Measurements from ENCODE around the gene ARL4C. TPM values are rescaled to one million over a fixed set of nuclear protein-coding genes. Genes with fewer than 3 reads are reported as not detected.

Gene ARL4C
- total RNA-seq, 5 donors from 2014 or later (not counting 1 experiment from before 2014, with no cell fraction given): 209 to 424 (median 294) TPM

DNA sequence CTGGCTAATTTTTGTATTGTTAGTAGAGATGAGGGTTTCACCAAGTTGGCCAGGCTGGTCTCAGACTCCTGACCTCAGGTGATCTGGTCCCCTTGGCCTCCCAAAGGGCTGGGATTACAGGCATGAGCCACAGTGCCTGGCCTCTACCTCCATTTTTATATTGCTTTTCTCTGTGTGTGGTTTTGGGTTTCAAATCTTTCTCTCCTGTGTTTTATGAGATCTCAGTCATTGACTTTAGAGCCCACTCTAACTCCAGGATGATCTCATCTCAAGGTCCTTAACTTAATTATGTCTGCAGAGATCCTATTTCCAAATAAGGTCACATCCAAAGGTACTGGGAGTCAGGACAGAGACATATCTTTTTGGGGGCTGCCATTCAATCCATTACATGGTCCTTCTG lies 24.7 kb downstream of the ARL4C start:
- H3K4me1 Mint-ChIP-seq: peaks cover 34 to 47% (median 41%) of the 10 kb centered on the region in 3 donors
- POLR2A ChIA-PET: no interaction called here

DNA sequence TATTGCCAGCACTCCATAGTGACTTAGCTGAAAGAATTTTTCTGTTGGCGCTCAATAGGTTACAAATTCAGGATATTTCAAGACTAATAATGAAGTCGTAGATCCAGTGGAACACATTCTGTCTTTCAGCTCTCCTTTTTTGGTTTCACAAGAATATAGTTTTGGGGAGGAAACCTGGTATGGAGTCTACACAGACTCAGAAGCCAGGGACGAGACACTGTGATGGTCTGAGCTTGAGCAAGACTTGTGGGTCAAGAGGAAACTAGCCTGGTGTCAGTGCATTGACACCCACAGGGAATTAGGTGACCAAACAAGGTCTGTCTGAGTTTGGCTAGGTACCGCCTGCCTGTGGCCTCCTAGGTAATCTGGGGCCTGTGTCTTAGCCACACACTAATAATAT lies 26.9 kb downstream of the ARL4C start:
- peak overlapping the region in 1 of 2 donors; percentile 28 for H3K27ac Mint-ChIP-seq
- H3K4me1 Mint-ChIP-seq: peaks cover 44 to 59% (median 49%) of the 10 kb centered on the region in 3 donors
- POLR2A ChIA-PET: interaction anchor here in 1 of 2 donors (1.0 kb wide), 2 partner anchors 16 kb away, joined by 6 read pairs; no protein-coding TSS in a partner anchor

More for the DNA sequence above, 24.7 kb downstream of the ARL4C start:
- Mint-ChIP-seq H3K36me3 (no peaks in the 10 kb centered on the region), H3K4me3 (peak overlapping the region in 1 of 3 donors; percentile 3), H3K27me3 (no peaks in the 10 kb centered on the region), H3K9me3 (no peaks in the 10 kb centered on the region), H3K27ac (no peak overlapping the region)
- H3K36me3 ChIP-seq (ENCODE audit: control insufficient read depth in 2 of 2, extremely low read depth in 1 of 2, insufficient read depth in 1 of 2, low read length in 1 of 2): no peaks in the 10 kb centered on the region
- CTCF ChIA-PET: no interaction called here
- H3K27me3 ChIP-seq (replicated peaks in 1 of 2; ENCODE audit: control insufficient read depth in 2 of 2, extremely low read depth in 1 of 2, insufficient read depth in 2 of 2, low read length in 1 of 2): no peaks in the 10 kb centered on the region
- ATAC-seq (replicated peaks in 1 of 4) (no peak), DNase-seq (no peak)
- H3K4me1 ChIP-seq (ENCODE audit: control insufficient read depth in 1 of 2, extremely low read depth in 1 of 2, insufficient read depth in 2 of 2, low read length in 2 of 2): peaks cover 0 to 13% of the 10 kb centered on the region in 2 experiments
- H3K4me3 ChIP-seq (ENCODE audit: control insufficient read depth in 1 of 2, extremely low read depth in 1 of 2, low read length in 1 of 2): no peak overlapping the region
- no peaks in the 10 kb centered on the region for H3K9me3 ChIP-seq
- H3K27ac ChIP-seq (ENCODE audit: low read length): no peak overlapping the region

DNA sequence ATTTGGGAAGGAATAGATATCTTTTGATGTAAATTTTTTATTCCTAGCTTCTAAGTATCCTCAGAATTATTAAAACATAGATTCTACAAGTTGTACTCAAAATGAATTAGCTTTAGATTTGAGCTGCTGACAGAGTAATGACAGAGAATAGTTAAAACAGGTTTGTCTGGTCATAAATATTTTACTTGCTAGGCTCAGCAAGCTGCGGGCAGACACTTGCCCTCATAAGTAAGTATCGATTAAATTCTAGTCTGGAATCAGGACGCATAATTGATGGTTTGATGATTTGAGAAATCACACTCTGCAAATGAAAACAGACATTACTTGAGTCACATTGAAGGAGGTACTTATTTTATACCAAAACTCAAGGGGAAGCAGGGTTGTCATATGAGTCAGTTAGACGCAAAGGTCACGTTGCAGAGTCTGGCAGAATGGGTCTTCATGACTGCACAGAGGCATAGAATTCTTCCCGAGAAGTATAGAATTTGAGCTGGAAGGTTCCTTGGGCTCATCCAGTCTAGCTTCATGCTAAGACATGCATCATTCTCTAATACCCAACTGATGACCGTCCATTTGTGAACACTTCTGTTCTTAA lies 27.5 kb downstream of the ARL4C start:
- Histone ChIP-seq H3K27me3 (replicated peaks in 1 of 2; ENCODE audit: control insufficient read depth in 2 of 2, extremely low read depth in 1 of 2, insufficient read depth in 2 of 2, low read length in 1 of 2) (no peaks in the 10 kb centered on the region), H3K4me1 (ENCODE audit: control insufficient read depth in 1 of 2, extremely low read depth in 1 of 2, insufficient read depth in 2 of 2, low read length in 2 of 2) (peaks cover 13 to 28% of the 10 kb centered on the region in 2 experiments), H3K9me3 (no peaks in the 10 kb centered on the region), H3K4me3 (ENCODE audit: control insufficient read depth in 1 of 2, extremely low read depth in 1 of 2, low read length in 1 of 2) (no peak overlapping the region), H3K36me3 (ENCODE audit: control insufficient read depth in 2 of 2, extremely low read depth in 1 of 2, insufficient read depth in 1 of 2, low read length in 1 of 2) (no peaks in the 10 kb centered on the region), H3K27ac (ENCODE audit: low read length) (no peak overlapping the region)
- WGBS (ENCODE audit: insufficient coverage): 47% methylated on average over 2 of the region's 7 CpGs
- Mint-ChIP-seq H3K9me3 (no peaks in the 10 kb centered on the region), H3K36me3 (no peaks in the 10 kb centered on the region), H3K4me1 (peaks cover 49 to 59% (median 51%) of the 10 kb centered on the region in 3 donors), H3K4me3 (no peak overlapping the region), H3K27me3 (no peaks in the 10 kb centered on the region), H3K27ac (peak overlapping the region in 1 of 2 donors; percentile 19)
- no peak for DNase-seq
- ChIA-PET POLR2A (interaction anchor here in 1 of 2 donors (0.7 to 1.0 kb wide), 2 partner anchors 15 kb away, joined by 4 to 6 read pairs; no protein-coding TSS in a partner anchor), CTCF (no interaction called here)
- ATAC-seq (replicated peaks in 1 of 4): peak in 3 of 4 experiments; percentile 55 to 57 (median 56)

More for the DNA sequence above, 26.9 kb downstream of the ARL4C start:
- Mint-ChIP-seq H3K4me3 (no peak overlapping the region), H3K36me3 (no peaks in the 10 kb centered on the region), H3K9me3 (no peaks in the 10 kb centered on the region), H3K27me3 (no peaks in the 10 kb centered on the region)
- WGBS (ENCODE audit: insufficient coverage): 100% methylated on average over 3 of the region's 4 CpGs
- Histone ChIP-seq H3K4me1 (ENCODE audit: control insufficient read depth in 1 of 2, extremely low read depth in 1 of 2, insufficient read depth in 2 of 2, low read length in 2 of 2) (peaks cover 7 to 26% of the 10 kb centered on the region in 2 experiments), H3K36me3 (ENCODE audit: control insufficient read depth in 2 of 2, extremely low read depth in 1 of 2, insufficient read depth in 1 of 2, low read length in 1 of 2) (no peaks in the 10 kb centered on the region), H3K27ac (ENCODE audit: low read length) (no peak overlapping the region), H3K4me3 (ENCODE audit: control insufficient read depth in 1 of 2, extremely low read depth in 1 of 2, low read length in 1 of 2) (no peak overlapping the region), H3K27me3 (replicated peaks in 1 of 2; ENCODE audit: control insufficient read depth in 2 of 2, extremely low read depth in 1 of 2, insufficient read depth in 2 of 2, low read length in 1 of 2) (no peaks in the 10 kb centered on the region), H3K9me3 (no peaks in the 10 kb centered on the region)
- CTCF ChIA-PET: no interaction called here
- ATAC-seq (replicated peaks in 1 of 4) (no peak), DNase-seq (no peak)

DNA sequence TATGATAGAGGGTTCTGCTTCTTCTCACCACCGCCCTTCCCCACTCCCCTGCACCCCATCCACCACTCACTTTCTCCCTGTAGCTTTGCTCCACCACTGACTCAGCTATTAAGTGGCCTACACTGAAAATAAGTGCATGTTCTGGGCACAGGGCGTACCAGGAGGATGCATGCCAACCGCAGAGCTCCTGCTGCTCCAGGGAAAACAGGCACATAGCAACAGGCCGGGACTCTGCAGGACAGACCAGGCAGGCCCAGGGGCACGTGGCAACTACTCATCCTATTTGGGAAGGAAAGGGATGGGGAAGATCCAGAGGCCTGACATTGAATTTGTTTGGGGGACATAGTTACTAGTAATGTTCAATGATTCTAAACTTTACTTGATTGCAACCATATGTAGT lies 28.4 kb downstream of the ARL4C start:
- POLR2A ChIA-PET: interaction anchor here in 1 of 2 donors (0.7 kb wide), 1 partner anchor 15 kb away, joined by 4 read pairs; no protein-coding TSS in a partner anchor
- Histone ChIP-seq H3K27ac (ENCODE audit: low read length) (no peak overlapping the region), H3K27me3 (replicated peaks in 1 of 2; ENCODE audit: control insufficient read depth in 2 of 2, extremely low read depth in 1 of 2, insufficient read depth in 2 of 2, low read length in 1 of 2) (no peaks in the 10 kb centered on the region), H3K4me1 (ENCODE audit: control insufficient read depth in 1 of 2, extremely low read depth in 1 of 2, insufficient read depth in 2 of 2, low read length in 2 of 2) (peaks cover 21 to 37% of the 10 kb centered on the region in 2 experiments), H3K4me3 (ENCODE audit: control insufficient read depth in 1 of 2, extremely low read depth in 1 of 2, low read length in 1 of 2) (no peak overlapping the region), H3K9me3 (no peaks in the 10 kb centered on the region), H3K36me3 (ENCODE audit: control insufficient read depth in 2 of 2, extremely low read depth in 1 of 2, insufficient read depth in 1 of 2, low read length in 1 of 2) (no peaks in the 10 kb centered on the region)
- H3K27me3 Mint-ChIP-seq: no peaks in the 10 kb centered on the region
- no peaks in the 10 kb centered on the region for H3K36me3 Mint-ChIP-seq
- H3K9me3 Mint-ChIP-seq: no peaks in the 10 kb centered on the region
- peaks cover 54 to 63% (median 55%) of the 10 kb centered on the region in 3 donors for H3K4me1 Mint-ChIP-seq
- H3K27ac Mint-ChIP-seq: peak overlapping the region in 1 of 2 donors; percentile 58
- CTCF ChIA-PET: interaction anchor here in 1 of 2 donors (0.5 kb wide), 1 partner anchor 225 kb away, joined by 3 read pairs; no protein-coding TSS in a partner anchor
- ATAC-seq (replicated peaks in 1 of 4) (no peak), DNase-seq (no peak)
- WGBS (ENCODE audit: insufficient coverage): 96% methylated on average over 4 of the region's 5 CpGs
- no peak overlapping the region for H3K4me3 Mint-ChIP-seq

DNA sequence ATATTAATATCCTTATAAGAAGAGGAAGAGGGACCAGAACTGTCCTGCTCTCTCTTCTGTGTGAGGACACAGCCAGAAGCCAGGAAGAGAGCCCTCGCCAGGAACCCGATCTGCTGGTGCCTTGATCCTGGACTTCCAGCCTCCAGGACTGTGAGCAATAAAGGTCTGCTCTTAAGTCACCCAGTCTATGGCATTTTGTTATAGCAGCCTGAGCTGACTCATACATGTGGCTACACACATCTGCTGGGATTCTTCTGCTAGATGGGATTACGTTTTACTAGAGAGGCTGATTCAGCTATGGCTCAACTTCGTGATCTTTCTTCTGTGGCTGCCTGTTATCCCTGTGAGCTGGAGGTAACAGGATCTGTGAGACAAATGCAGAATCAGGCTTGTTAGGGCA lies 29.6 kb downstream of the ARL4C start:
- DNase-seq (no peak), ATAC-seq (replicated peaks in 1 of 4) (no peak)
- Histone ChIP-seq H3K27me3 (replicated peaks in 1 of 2; ENCODE audit: control insufficient read depth in 2 of 2, extremely low read depth in 1 of 2, insufficient read depth in 2 of 2, low read length in 1 of 2) (no peaks in the 10 kb centered on the region), H3K4me3 (ENCODE audit: control insufficient read depth in 1 of 2, extremely low read depth in 1 of 2, low read length in 1 of 2) (no peak overlapping the region), H3K4me1 (ENCODE audit: control insufficient read depth in 1 of 2, extremely low read depth in 1 of 2, insufficient read depth in 2 of 2, low read length in 2 of 2) (peaks cover 29 to 49% of the 10 kb centered on the region in 2 experiments), H3K9me3 (no peaks in the 10 kb centered on the region), H3K27ac (ENCODE audit: low read length) (no peak overlapping the region), H3K36me3 (ENCODE audit: control insufficient read depth in 2 of 2, extremely low read depth in 1 of 2, insufficient read depth in 1 of 2, low read length in 1 of 2) (no peaks in the 10 kb centered on the region)
- Mint-ChIP-seq H3K4me3 (no peak overlapping the region), H3K36me3 (no peaks in the 10 kb centered on the region), H3K9me3 (no peaks in the 10 kb centered on the region), H3K27me3 (no peaks in the 10 kb centered on the region), H3K27ac (peak overlapping the region in 1 of 2 donors; percentile 16), H3K4me1 (peaks cover 65 to 75% (median 66%) of the 10 kb centered on the region in 3 donors)
- WGBS (ENCODE audit: insufficient coverage): 97% methylated on average over 4 of the region's 4 CpGs
- ChIA-PET POLR2A (interaction anchor here in 1 of 2 donors (0.6 to 1.1 kb wide), 2 partner anchors 16 to 293 kb away, joined by 3 to 5 read pairs; no protein-coding TSS in a partner anchor), CTCF (interaction anchor here (0.6 to 1.2 kb wide), 4 partner anchors 11 to 1034 kb away, joined by 3 to 5 read pairs (median 5); no protein-coding TSS in a partner anchor)

DNA sequence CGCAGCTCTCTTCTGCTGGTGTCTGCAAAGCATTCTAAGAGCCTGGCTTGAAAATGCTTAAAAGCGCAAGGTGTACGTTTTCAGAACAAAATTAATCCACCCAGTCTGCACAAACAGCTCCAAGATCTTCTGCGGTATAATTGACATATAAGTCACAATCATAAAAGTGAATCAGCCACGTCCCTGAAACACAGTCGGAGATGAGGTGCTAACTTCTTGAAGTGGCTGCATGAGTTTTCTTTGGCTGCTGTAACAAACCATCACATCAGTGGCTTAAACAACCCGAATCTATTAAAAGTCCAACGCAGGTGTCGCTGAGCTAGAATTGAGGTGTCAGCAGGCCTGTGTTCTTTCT lies 32.6 kb downstream of the ARL4C start:
- H3K27ac ChIP-seq (ENCODE audit: low read length): peak overlapping the region; percentile 98
- H3K4me3 ChIP-seq (ENCODE audit: control insufficient read depth in 1 of 2, extremely low read depth in 1 of 2, low read length in 1 of 2): no peak overlapping the region
- H3K9me3 ChIP-seq: no peaks in the 10 kb centered on the region
- no peaks in the 10 kb centered on the region for H3K36me3 ChIP-seq (ENCODE audit: control insufficient read depth in 2 of 2, extremely low read depth in 1 of 2, insufficient read depth in 1 of 2, low read length in 1 of 2)
- Mint-ChIP-seq H3K4me1 (peaks cover 78 to 89% (median 79%) of the 10 kb centered on the region in 3 donors), H3K27ac (peak overlapping the region; percentile 96 to 97), H3K27me3 (no peaks in the 10 kb centered on the region), H3K4me3 (peak overlapping the region; percentile 65 to 74 (median 71)), H3K36me3 (no peaks in the 10 kb centered on the region), H3K9me3 (no peaks in the 10 kb centered on the region)
- 0% methylated on average over 2 of the region's 9 CpGs for WGBS (ENCODE audit: insufficient coverage)
- POLR2A ChIA-PET: interaction anchor here (0.6 to 3.7 kb wide), 20 partner anchors 10 to 210 kb away, joined by 3 to 18 read pairs (median 6); partner anchors contain the start of gene ARL4C (in 1 of the 2)
- peaks cover 35 to 71% of the 10 kb centered on the region in 2 experiments for H3K4me1 ChIP-seq (ENCODE audit: control insufficient read depth in 1 of 2, extremely low read depth in 1 of 2, insufficient read depth in 2 of 2, low read length in 2 of 2)
- DNase-seq (peak in 3 of 35 experiments; percentile 6 to 34 (median 31)), ATAC-seq (replicated peaks in 1 of 4) (peak in 1 of 4 experiments; percentile 47)
- no peaks in the 10 kb centered on the region for H3K27me3 ChIP-seq (replicated peaks in 1 of 2; ENCODE audit: control insufficient read depth in 2 of 2, extremely low read depth in 1 of 2, insufficient read depth in 2 of 2, low read length in 1 of 2)
- CTCF ChIA-PET: interaction anchor here (0.9 to 2.4 kb wide), 11 partner anchors 8 to 474 kb away, joined by 3 to 17 read pairs (median 4); partner anchors contain the start of gene ARL4C (in 1 of the 2)

All from T-cell (primary cell).